Glutamatergic neuron (in vitro differentiated cells): Measurements from ENCODE around the gene BABAM2. TPM values are rescaled to one million over a fixed set of nuclear protein-coding genes. Genes with fewer than 3 reads are reported as not detected.

Experiments
- DNase-seq: peaks from one replicate; pipeline ENCODE4 v3.0.0; 2022
- H3K27ac Mint-ChIP-seq: one replicate; pipeline ENCODE4 v1.8.0; 2020; ENCODE audit warnings: mild to moderate bottlenecking, mixed read lengths, inconsistent platforms; ENCODE audit not compliant: unreplicated experiment
- H3K27me3 Mint-ChIP-seq: one replicate; pipeline ENCODE4 v1.8.0; 2020; ENCODE audit warnings: mild to moderate bottlenecking, moderate library complexity, mixed read lengths, inconsistent platforms; ENCODE audit not compliant: unreplicated experiment
- H3K36me3 Mint-ChIP-seq: one replicate; pipeline ENCODE4 v1.8.0; 2020; ENCODE audit warnings: mild to moderate bottlenecking, mixed read lengths, inconsistent platforms; ENCODE audit not compliant: unreplicated experiment
- H3K4me1 Mint-ChIP-seq: one replicate; pipeline ENCODE4 v1.8.0; 2020; ENCODE audit warnings: mild to moderate bottlenecking, low read depth, mixed read lengths, inconsistent platforms; ENCODE audit not compliant: unreplicated experiment
- H3K4me3 Mint-ChIP-seq: one replicate; pipeline ENCODE4 v1.8.0; 2020; ENCODE audit warnings: mild to moderate bottlenecking, mixed read lengths, inconsistent platforms; ENCODE audit not compliant: unreplicated experiment
- H3K9me3 Mint-ChIP-seq: one replicate; pipeline ENCODE4 v1.8.0; 2020; ENCODE audit warnings: mild to moderate bottlenecking, moderate library complexity, mixed read lengths, inconsistent platforms; ENCODE audit not compliant: unreplicated experiment
- total RNA-seq: library from RNA; stranded (reverse); fragmentation: NEBNext Ultra II Directional; extraction: Animal tissue kit (Norgen Biotek cat#: 25700); gene quantifications from one replicate; pipeline ENCODE4 v1.2.1, GENCODE V29; 2021; ENCODE audit not compliant: unreplicated experiment
- TF ChIP-seq, protein P1 (sequence below): fragments of 200-600 bp; sonication (generic); IDR thresholded peaks from one replicate; pipeline ENCODE4 v1.5.0; 2021; ENCODE audit not compliant: partially characterized antibody, unreplicated experiment

The BABAM2 gene
- total RNA-seq, 1 donor from 2014 or later = 29.9 TPM

DNA sequence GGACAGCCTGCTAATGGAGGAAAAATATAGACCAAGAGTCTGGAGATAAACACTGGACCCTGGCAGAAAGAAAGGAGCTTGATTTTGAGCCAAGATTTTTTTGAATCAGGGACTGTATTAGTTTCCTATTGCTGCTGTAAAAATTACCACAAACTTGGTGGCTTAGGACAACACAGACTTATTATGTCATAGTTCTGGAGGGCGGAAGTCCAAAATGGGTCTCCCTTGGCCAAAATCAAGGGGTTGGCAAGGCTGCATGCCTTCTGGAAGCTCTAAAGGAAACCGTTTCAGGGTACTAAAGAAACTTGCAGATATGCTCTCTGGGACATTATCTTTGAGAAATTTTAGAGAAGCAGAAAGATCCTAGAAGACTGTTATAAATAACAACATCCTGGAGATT, 140.1 kb downstream of the BABAM2 start:
- Mint-ChIP-seq H3K27ac (no peak overlapping the region), H3K4me1 (no peaks in the 10 kb centered on the region), H3K9me3 (peaks cover 1% of the 10 kb centered on the region), H3K4me3 (no peak overlapping the region), H3K36me3 (peaks cover 7% of the 10 kb centered on the region), H3K27me3 (peaks cover 1% of the 10 kb centered on the region)
- TF ChIP-seq, protein P1, sequence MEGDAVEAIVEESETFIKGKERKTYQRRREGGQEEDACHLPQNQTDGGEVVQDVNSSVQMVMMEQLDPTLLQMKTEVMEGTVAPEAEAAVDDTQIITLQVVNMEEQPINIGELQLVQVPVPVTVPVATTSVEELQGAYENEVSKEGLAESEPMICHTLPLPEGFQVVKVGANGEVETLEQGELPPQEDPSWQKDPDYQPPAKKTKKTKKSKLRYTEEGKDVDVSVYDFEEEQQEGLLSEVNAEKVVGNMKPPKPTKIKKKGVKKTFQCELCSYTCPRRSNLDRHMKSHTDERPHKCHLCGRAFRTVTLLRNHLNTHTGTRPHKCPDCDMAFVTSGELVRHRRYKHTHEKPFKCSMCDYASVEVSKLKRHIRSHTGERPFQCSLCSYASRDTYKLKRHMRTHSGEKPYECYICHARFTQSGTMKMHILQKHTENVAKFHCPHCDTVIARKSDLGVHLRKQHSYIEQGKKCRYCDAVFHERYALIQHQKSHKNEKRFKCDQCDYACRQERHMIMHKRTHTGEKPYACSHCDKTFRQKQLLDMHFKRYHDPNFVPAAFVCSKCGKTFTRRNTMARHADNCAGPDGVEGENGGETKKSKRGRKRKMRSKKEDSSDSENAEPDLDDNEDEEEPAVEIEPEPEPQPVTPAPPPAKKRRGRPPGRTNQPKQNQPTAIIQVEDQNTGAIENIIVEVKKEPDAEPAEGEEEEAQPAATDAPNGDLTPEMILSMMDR = no peak
- DNase-seq = no peak

GRCh38 chr2:28032816-28033215, 142.3 kb downstream of the BABAM2 start:
- DNase-seq = no peak
- TF ChIP-seq, protein P1 = no peak
- H3K36me3 Mint-ChIP-seq = no peaks in the 10 kb centered on the region
- peaks cover 1% of the 10 kb centered on the region for H3K27me3 Mint-ChIP-seq
- H3K9me3 Mint-ChIP-seq = no peaks in the 10 kb centered on the region
- H3K4me1 Mint-ChIP-seq = no peaks in the 10 kb centered on the region
- no peak overlapping the region for H3K27ac Mint-ChIP-seq
- H3K4me3 Mint-ChIP-seq = no peak overlapping the region

DNA sequence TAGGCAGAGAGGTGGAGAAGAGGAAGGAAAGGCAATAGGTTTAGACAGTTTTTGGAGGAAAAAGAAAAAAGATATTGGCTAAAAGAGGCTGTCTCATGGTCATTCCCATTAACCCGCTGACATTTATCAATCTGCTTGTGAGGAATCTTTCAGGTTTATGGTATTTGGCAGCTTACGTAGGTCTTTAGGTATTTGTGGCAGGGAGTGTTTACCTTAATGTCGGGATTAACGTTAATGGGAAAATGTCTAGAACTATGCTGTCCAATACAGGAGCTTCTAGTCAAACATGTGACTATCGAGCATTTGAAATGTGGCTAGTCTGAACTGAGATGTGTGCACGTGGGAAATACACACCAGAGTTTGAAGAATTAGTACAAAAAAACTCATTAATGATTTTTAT, 144.2 kb downstream of the BABAM2 start:
- Mint-ChIP-seq H3K36me3 (no peaks in the 10 kb centered on the region), H3K4me1 (no peaks in the 10 kb centered on the region), H3K27ac (no peak overlapping the region), H3K27me3 (peaks cover 1% of the 10 kb centered on the region), H3K9me3 (no peaks in the 10 kb centered on the region), H3K4me3 (no peak overlapping the region)
- TF ChIP-seq, protein P1 = no peak
- DNase-seq = no peak

DNA sequence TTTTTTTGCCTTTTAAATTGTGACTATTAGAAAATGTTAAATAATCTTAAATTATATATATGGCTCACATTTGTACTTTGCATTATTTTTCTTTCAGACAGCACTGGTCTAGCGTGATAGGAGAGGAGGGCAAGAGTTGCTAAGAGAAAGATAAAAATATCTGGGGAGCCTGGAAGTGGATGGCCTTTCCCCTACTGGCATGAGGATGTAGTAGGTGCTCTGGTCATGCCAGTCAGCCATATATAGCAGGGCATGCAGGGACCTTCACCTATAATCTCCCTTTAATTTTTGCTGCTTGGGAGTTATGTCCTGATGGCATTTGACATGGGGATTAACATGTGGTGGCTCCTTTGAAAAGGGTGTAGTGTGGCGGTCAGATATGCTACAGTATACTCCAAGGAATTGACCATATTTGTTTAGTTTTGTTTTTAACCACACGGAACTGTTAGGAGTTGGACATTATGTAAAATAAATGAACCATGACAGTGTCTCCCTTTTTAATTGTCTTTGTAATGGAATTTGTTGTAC, 144.7 kb downstream of the BABAM2 start:
- H3K4me1 Mint-ChIP-seq = no peaks in the 10 kb centered on the region
- TF ChIP-seq, protein P1 = no peak
- DNase-seq = no peak
- no peak overlapping the region for H3K27ac Mint-ChIP-seq
- H3K9me3 Mint-ChIP-seq = no peaks in the 10 kb centered on the region
- H3K36me3 Mint-ChIP-seq = no peaks in the 10 kb centered on the region
- no peak overlapping the region for H3K4me3 Mint-ChIP-seq
- H3K27me3 Mint-ChIP-seq = peaks cover 1% of the 10 kb centered on the region

GRCh38 chr2:28035816-28036215, 145.3 kb downstream of the BABAM2 start:
- no peaks in the 10 kb centered on the region for H3K4me1 Mint-ChIP-seq
- no peaks in the 10 kb centered on the region for H3K9me3 Mint-ChIP-seq
- TF ChIP-seq, protein P1 = no peak
- no peak for DNase-seq
- no peaks in the 10 kb centered on the region for H3K36me3 Mint-ChIP-seq
- H3K27me3 Mint-ChIP-seq = peaks cover 1% of the 10 kb centered on the region
- no peak overlapping the region for H3K27ac Mint-ChIP-seq
- H3K4me3 Mint-ChIP-seq = no peak overlapping the region
